Cardiac atrium fibroblast (primary cell): ENCODE results near the gene PNPT1. TPM values are rescaled to one million over a fixed set of nuclear protein-coding genes. Genes with fewer than 3 reads are reported as not detected.

Experiments used
- total RNA-seq: library from RNA; depleted of rRNA; stranded (reverse); fragments of >200 nt; gene quantifications from 2 replicates; pipeline ENCODE4 v1.2.3, GENCODE V29; 2015

Gene PNPT1
- 14.1 and 19.3 TPM in 2 replicates for total RNA-seq

GRCh38 chr2:55693181-55694125, at the start of gene PNPT1:
Gene PNPT1 (minus strand): TSS chr2:55693844. CDS start chr2:55693823, 21 bp downstream.

GRCh38 chr2:55617175-55618024, 76.2 kb downstream of the PNPT1 start, which contains the start of gene PPP4R3B:
Gene PPP4R3B (minus strand): TSS chr2:55617622. CDS start chr2:55617285, 337 bp downstream.

Other genes with a start within 250 kb of the PNPT1 start
- gene CFAP36, start 174.1 kb downstream of the PNPT1 start, total RNA-seq: 10.2 and 26.4 TPM in 2 replicates
- gene PPP4R3B, start 76.2 kb downstream of the PNPT1 start, total RNA-seq: 29.1 and 29.2 TPM in 2 replicates
- 5,147 and 5,474 TPM in 2 replicates for gene EFEMP1, start 229.9 kb upstream of the PNPT1 start, total RNA-seq